Activated CD8-positive, alpha-beta memory T cell treated with anti-CD3 and anti-CD28 coated beads for 36 hours (primary cell): ENCODE results near the gene USF2. TPM values are rescaled to one million over a fixed set of nuclear protein-coding genes. Genes with fewer than 3 reads are reported as not detected.
"Not testable (repeated sequence)": the region's sequence is repeated elsewhere in the genome, so short reads cannot be mapped to it uniquely, and the experiment has no call there.

Experiments used
- CTCF ChIA-PET: fragments of 350-600 bp; sonication (Branson Sonifier 250); formaldehyde crosslinking; loops from one replicate; lab custom pipeline; 2021; ENCODE audit warnings: antibody characterized with exemption; lab: Charles Lee
- POLR2A ChIA-PET: fragments of 350-600 bp; sonication (Branson Sonifier 250); formaldehyde crosslinking; loops from one replicate; lab custom pipeline; 2021; ENCODE audit warnings: antibody characterized with exemption; lab: Charles Lee
- total RNA-seq, 2 experiments: library from RNA; stranded (reverse); gene quantifications; one replicate each; pipeline ENCODE4 v1.2.3, GENCODE V29; 2021

The USF2 gene
- 100 to 1,000 TPM; 106 to 112 TPM for total RNA-seq

GRCh38 chr19:35268536-35269437, at the start of gene USF2:
Gene USF2 (plus strand): TSS chr19:35268962. CDS start chr19:35269102, 140 bp downstream.
- POLR2A ChIA-PET: interaction anchor here (0.5 to 1.0 kb wide), 4 partner anchors 61 to 379 kb away, joined by 3 to 4 read pairs (median 3); no protein-coding TSS in a partner anchor

GRCh38 chr19:35219008-35219407, 49.8 kb upstream of the USF2 start:
- POLR2A ChIA-PET: no interaction called here
- CTCF ChIA-PET: interaction anchor here (0.6 kb wide), 1 partner anchor 52 kb away, joined by 3 read pairs; no protein-coding TSS in a partner anchor

More at GRCh38 chr19:35268536-35269437, at the start of gene USF2:
- CTCF ChIA-PET: interaction anchor here (0.8 to 1.9 kb wide), 7 partner anchors 27 to 226 kb away, joined by 3 to 6 read pairs (median 3); partner anchors contain the start of gene FFAR1

- CTCF ChIA-PET: no interaction called here
Measured at GRCh38 chr19:35220315-35220921, 48.3 kb upstream of the USF2 start.

GRCh38 chr19:35220973-35221590, 47.7 kb upstream of the USF2 start:
- CTCF ChIA-PET: interaction anchor here (0.7 kb wide), 1 partner anchor 118 kb away, joined by 3 read pairs; no protein-coding TSS in a partner anchor
- POLR2A ChIA-PET: not testable (repeated sequence)

More at GRCh38 chr19:35220315-35220921, 48.3 kb upstream of the USF2 start:
- POLR2A ChIA-PET: no interaction called here

GRCh38 chr19:35222373-35223015, 46.3 kb upstream of the USF2 start:
- ChIA-PET CTCF (interaction anchor here (1.3 kb wide), 1 partner anchor 155 kb away, joined by 4 read pairs; no protein-coding TSS in a partner anchor), POLR2A (no interaction called here)

GRCh38 chr19:35223084-35223790, 45.5 kb upstream of the USF2 start:
- CTCF ChIA-PET: interaction anchor here (1.3 kb wide), 1 partner anchor 156 kb away, joined by 4 read pairs; no protein-coding TSS in a partner anchor
- POLR2A ChIA-PET: no interaction called here

GRCh38 chr19:35223862-35224505, 44.8 kb upstream of the USF2 start:
- ChIA-PET CTCF (interaction anchor here (1.3 kb wide), 1 partner anchor 157 kb away, joined by 4 read pairs; no protein-coding TSS in a partner anchor), POLR2A (no interaction called here)

GRCh38 chr19:35224681-35225571, 43.8 kb upstream of the USF2 start:
- POLR2A ChIA-PET: no interaction called here

GRCh38 chr19:35225951-35226350, 42.8 kb upstream of the USF2 start:
- POLR2A ChIA-PET: no interaction called here
- CTCF ChIA-PET: no interaction called here

More at GRCh38 chr19:35224681-35225571, 43.8 kb upstream of the USF2 start:
- CTCF ChIA-PET: interaction anchor here (1.1 kb wide), 1 partner anchor 71 kb away, joined by 3 read pairs; no protein-coding TSS in a partner anchor

GRCh38 chr19:35226748-35227147, 42.0 kb upstream of the USF2 start:
- POLR2A ChIA-PET: no interaction called here
- CTCF ChIA-PET: no interaction called here

- CTCF ChIA-PET: no interaction called here
- POLR2A ChIA-PET: no interaction called here
Measured at GRCh38 chr19:35228177-35228930, 40.4 kb upstream of the USF2 start, which contains the start of gene FAM187B. Gene FAM187B (minus strand): TSS chr19:35228739. CDS start chr19:35228680, 59 bp downstream.

- ChIA-PET POLR2A (no interaction called here), CTCF (no interaction called here)
Measured at GRCh38 chr19:35229601-35230000, 39.2 kb upstream of the USF2 start.

- POLR2A ChIA-PET: interaction anchor here (0.7 kb wide), 1 partner anchor 78 kb away, joined by 3 read pairs; no protein-coding TSS in a partner anchor
- CTCF ChIA-PET: no interaction called here
Measured at GRCh38 chr19:35231956-35232645, 36.7 kb upstream of the USF2 start.

GRCh38 chr19:35232912-35233311, 35.9 kb upstream of the USF2 start:
- POLR2A ChIA-PET: no interaction called here

More at GRCh38 chr19:35232912-35233311, 35.9 kb upstream of the USF2 start:
- CTCF ChIA-PET: no interaction called here
